Lung (tissue), 12 donors: Measurements from ENCODE around the gene POMP. TPM values are rescaled to one million over a fixed set of nuclear protein-coding genes. Genes with fewer than 3 reads are reported as not detected.

ENCODE experiments used
- ATAC-seq: fragments of 200-7000 bp; cut with Tn5 transposase; one replicate; pipeline ENCODE4 v1.9.1; 2020; ENCODE audit warnings: moderate number of reproducible peaks; ENCODE audit not compliant: insufficient read depth, low FRiP score
- DNase-seq, 3 donors: peaks; one replicate each; pipeline ENCODE4 v3.0.0-alpha.2; 2013 to 2017
- H3K27ac ChIP-seq, 2 donors: one replicate each; pipeline ENCODE4 v1.5.1; 2013; ENCODE audit warnings: mild to moderate bottlenecking in 2 of 2, moderate library complexity in 2 of 2, control low read depth in 1 of 2, inconsistent platforms in 1 of 2, low read depth in 1 of 2, low read length in 1 of 2
- H3K27me3 ChIP-seq, 3 donors: one replicate each; pipeline ENCODE4 v1.5.1; 2013; ENCODE audit warnings: low read length in 2 of 3; ENCODE audit not compliant: control insufficient read depth in 3 of 3, insufficient read depth in 3 of 3
- H3K36me3 ChIP-seq, 4 donors: one replicate each; pipeline ENCODE4 v1.5.1; 2013; ENCODE audit warnings: low read length in 4 of 4, mild to moderate bottlenecking in 1 of 4, moderate library complexity in 1 of 4; ENCODE audit not compliant: control insufficient read depth in 4 of 4, insufficient read depth in 4 of 4
- H3K4me1 ChIP-seq, 5 donors: one replicate each; pipeline ENCODE4 v1.5.1; 2013; ENCODE audit warnings: low read length in 5 of 5, mild to moderate bottlenecking in 2 of 5, moderate library complexity in 1 of 5; ENCODE audit not compliant: control insufficient read depth in 5 of 5, insufficient read depth in 5 of 5
- H3K4me3 ChIP-seq: one replicate; pipeline ENCODE4 v1.5.1; 2013; ENCODE audit warnings: mild to moderate bottlenecking, control low read depth, moderate library complexity
- H3K9ac ChIP-seq, 2 donors: one replicate each; pipeline ENCODE4 v1.5.1; 2013; ENCODE audit warnings: low read length in 2 of 2, control low read depth in 1 of 2; ENCODE audit not compliant: insufficient read depth in 1 of 2
- H3K9me3 ChIP-seq, 4 donors: one replicate each; pipeline ENCODE4 v1.5.1; 2013; ENCODE audit warnings: low read length in 3 of 4, mild to moderate bottlenecking in 1 of 4, moderate library complexity in 1 of 4; ENCODE audit not compliant: control insufficient read depth in 4 of 4, insufficient read depth in 3 of 4
- CTCF ChIP-seq: IDR thresholded peaks from 2 replicates; pipeline ENCODE4 v1.5.1; 2012; ENCODE audit warnings: mild to moderate bottlenecking; ENCODE audit errors: control extremely low read depth, extremely low read depth
- WGBS, 2 donors: extraction: QIAGEN DNeasy Blood & Tissue Kit; methylation state at CpG; one replicate each; pipeline ENCODE4 v1.1.7; 2013; 5-methylcytosine and 5-hydroxymethylcytosine counted together
- polyA plus RNA-seq, 2 donors: library from polyadenylated mRNA; stranded (reverse); fragments of 200-250 nt; gene quantifications; one replicate each; pipeline ENCODE4 v1.2.1, GENCODE V29; 2013
- total RNA-seq, 2 donors: library from RNA; depleted of rRNA in 1 of 2; stranded (reverse); fragments of >200 nt in 1 of 2; gene quantifications; one replicate each; pipeline ENCODE4 v1.2.1, GENCODE V29; 2014 to 2021
- donor health status: control.
- donor health status: control.
- donor health status: Bipolar disorder and iron deficiency.
- donor health status: healthy.
- donor health status: DM: yes; HTN: yes; CAD: no.

POMP gene
- total and polyA plus RNA-seq, 4 donors, result 33.6 to 89.9 (median 72.8) TPM

DNA sequence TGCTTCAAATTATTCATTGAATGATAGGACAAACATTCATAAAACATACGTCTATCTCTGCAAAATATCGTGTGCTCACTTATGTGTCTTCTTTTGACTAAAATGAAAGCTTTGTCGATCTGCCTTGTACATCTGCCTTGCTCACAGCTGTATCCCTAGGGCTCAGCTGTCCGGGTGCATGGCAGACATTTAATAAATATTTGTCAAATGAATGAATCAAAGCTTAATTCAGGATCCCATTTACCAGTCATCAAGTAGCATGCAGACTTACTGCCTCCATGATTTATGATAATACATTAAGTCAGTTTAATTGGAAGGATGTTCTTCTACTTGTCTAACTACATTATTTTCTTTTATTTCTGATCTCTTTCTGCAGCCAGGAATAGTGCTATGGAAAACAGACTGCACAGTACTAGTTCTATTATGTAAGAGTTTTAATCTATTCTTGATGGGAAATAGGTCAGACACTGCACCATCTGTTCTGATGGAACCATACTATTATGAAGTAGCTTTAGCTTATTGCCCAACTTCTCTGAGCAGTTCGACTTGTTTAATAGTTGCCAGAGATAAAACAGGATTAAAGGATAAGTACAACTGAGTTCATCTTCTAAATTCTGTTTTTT is 46.6 kb downstream of the POMP start:
- DNase-seq, result peak in 2 of 3 donors; percentile 70 to 85
- Histone ChIP-seq H3K27me3 (no peaks in the 10 kb centered on the region), H3K9ac (no peak overlapping the region), H3K27ac (no peak overlapping the region), H3K4me1 (peaks cover 0 to 5% (median 0%) of the 10 kb centered on the region in 5 donors), H3K9me3 (no peaks in the 10 kb centered on the region), H3K4me3 (no peak overlapping the region), H3K36me3 (peaks cover 0 to 15% (median under 1%) of the 10 kb centered on the region in 4 donors)
- 69% methylated on average over 5 of the region's 5 CpGs for WGBS, 2 donors
- ATAC-seq, result no peak
- no peak for TF ChIP-seq CTCF

DNA sequence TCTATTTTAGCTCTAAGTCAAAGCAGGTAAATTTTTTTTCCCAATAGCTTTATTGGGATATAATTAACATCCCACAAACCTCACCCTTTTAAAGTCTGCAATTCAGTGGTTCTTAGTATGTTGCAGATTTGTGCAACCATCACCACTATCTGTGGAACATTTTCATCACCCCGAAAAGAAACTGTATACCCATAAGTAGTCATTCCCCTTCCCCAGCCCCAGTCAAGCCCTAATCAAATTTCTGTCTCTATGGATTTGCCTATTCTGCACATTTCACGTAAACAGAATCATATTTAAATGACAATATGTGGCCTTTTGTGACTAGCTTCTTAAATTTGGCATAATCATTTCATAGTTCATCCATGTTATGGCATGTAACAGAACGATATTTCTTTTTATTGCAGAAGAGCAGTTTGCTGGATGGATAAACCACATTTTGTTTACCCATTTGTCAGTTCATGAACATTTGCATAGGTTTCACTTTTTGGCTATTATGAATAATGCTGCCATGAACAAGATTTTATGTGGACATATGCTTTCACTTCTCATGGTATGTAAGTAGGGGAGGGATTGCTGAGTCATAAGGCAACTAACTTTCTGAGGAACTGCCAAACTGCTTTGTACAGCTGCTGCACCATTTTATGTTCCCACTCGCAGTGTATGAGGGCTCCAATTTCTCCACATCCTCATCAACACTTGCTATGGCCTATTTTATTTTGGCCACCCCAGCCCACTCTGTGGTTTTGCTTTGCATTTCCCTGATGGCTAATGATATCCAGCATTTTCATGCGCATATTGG is 48.9 kb downstream of the POMP start:
- ATAC-seq, result no peak
- Histone ChIP-seq H3K27me3 (peaks cover 0 to 3% (median 0%) of the 10 kb centered on the region in 3 donors), H3K27ac (no peak overlapping the region), H3K36me3 (peaks cover 0 to 19% (median under 1%) of the 10 kb centered on the region in 4 donors), H3K9ac (no peak overlapping the region), H3K9me3 (no peaks in the 10 kb centered on the region), H3K4me3 (no peak overlapping the region), H3K4me1 (peaks cover 0 to 5% (median 0%) of the 10 kb centered on the region in 5 donors)
- DNase-seq, result peak in 2 of 3 donors; percentile 38 to 57
- 75 to 82% methylated on average over 5 of the region's 5 CpGs for WGBS, 2 donors
- TF ChIP-seq CTCF, result no peak

DNA sequence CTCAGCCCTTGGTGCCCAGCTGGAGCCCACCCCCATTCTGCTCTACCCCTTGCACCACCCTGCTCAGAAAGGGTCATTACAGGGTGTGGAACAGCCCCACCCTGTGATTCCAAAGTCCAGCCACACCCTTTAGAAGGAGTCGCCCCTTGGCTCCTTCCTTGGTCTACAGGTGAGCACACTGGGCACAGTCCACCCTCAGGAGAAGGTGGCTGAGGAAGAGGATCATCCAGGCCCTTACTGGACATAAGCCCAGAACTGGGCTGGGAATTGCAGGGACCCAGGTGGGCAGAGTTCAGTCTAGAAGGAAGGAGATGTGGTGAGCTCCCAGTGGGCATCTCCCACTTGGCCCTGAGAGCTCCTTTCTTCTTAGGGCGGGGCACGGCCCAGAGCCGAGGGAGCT is 51.2 kb downstream of the POMP start:
- Histone ChIP-seq H3K36me3 (peaks cover 0 to 12% (median under 1%) of the 10 kb centered on the region in 4 donors), H3K4me1 (peaks cover 0 to 4% (median 0%) of the 10 kb centered on the region in 5 donors), H3K4me3 (no peak overlapping the region), H3K27me3 (peaks cover 0 to 7% (median under 1%) of the 10 kb centered on the region in 3 donors), H3K27ac (no peak overlapping the region), H3K9ac (no peak overlapping the region), H3K9me3 (no peaks in the 10 kb centered on the region)
- TF ChIP-seq CTCF, result no peak
- ATAC-seq (no peak), DNase-seq (no peak)
- WGBS, 2 donors, result 85% methylated on average over 4 of the region's 4 CpGs
